ENCODE results near the gene SASH1. TPM values are rescaled to one million over a fixed set of nuclear protein-coding genes. Genes with fewer than 3 reads are reported as not detected.

SASH1 gene
- total RNA-seq, 1 experiment from 2014 or later: 33.2 TPM

- no peak overlapping the region for H4K8ac ChIP-seq (replicated peaks; ENCODE audit: insufficient read length, low read depth, low read length)
- Mint-ChIP-seq H3K27me3 (ENCODE audit: low read depth) (no peaks in the 10 kb centered on the region), H3K4me1 (peaks cover 32 to 38% of the 10 kb centered on the region in 2 experiments), H3K36me3 (ENCODE audit: insufficient read depth in 1 of 3, low read depth in 3 of 3) (peaks cover 11 to 35% (median 25%) of the 10 kb centered on the region in 3 experiments; a peak in 6 of 7 replicates), H3K9me3 (no peaks in the 10 kb centered on the region), H3K27ac (peak overlapping the region in 1 of 3 experiments; percentile 6; a peak in 1 of 7 replicates), H3K4me3 (no peak overlapping the region)
- no peak overlapping the region for H2BK20ac ChIP-seq (ENCODE audit: low read depth, low read length, poor library complexity, severe bottlenecking)
- H3K27ac ChIP-seq (ENCODE audit: insufficient read length, low read depth, low read length): no peak overlapping the region
- H3K9ac ChIP-seq (ENCODE audit: extremely low read depth, insufficient read length, low read length): no peak overlapping the region
- H3K4me2 ChIP-seq (ENCODE audit: insufficient read depth, insufficient read length, low read length): no peak overlapping the region
- no peaks in the 10 kb centered on the region for H3K79me2 ChIP-seq (ENCODE audit: insufficient read depth, low read length)
- H3K4me1 ChIP-seq (ENCODE audit: insufficient read depth, low read length): peaks cover 6% of the 10 kb centered on the region; the same call in 1 of the 2 replicates
- no peak overlapping the region for H4K91ac ChIP-seq (ENCODE audit: insufficient read length, low read depth, low read length)
- no peak overlapping the region for H3K4ac ChIP-seq (ENCODE audit: low read depth, low read length)
- H3K18ac ChIP-seq (ENCODE audit: insufficient read length, low read depth, low read length): no peak overlapping the region
- no peaks in the 10 kb centered on the region for H3K79me1 ChIP-seq (ENCODE audit: insufficient read depth, low read depth, low read length, poor library complexity, severe bottlenecking)
- H3K14ac ChIP-seq (ENCODE audit: insufficient read depth, low read length): no peak overlapping the region
- H4K20me1 ChIP-seq (ENCODE audit: control insufficient read depth, insufficient read depth, insufficient read length): no peaks in the 10 kb centered on the region
- no peak overlapping the region for H3K23ac ChIP-seq (ENCODE audit: insufficient read length, low read depth, low read length)
- no peaks in the 10 kb centered on the region for H3K23me2 ChIP-seq (ENCODE audit: insufficient read length, low read depth, low read length, poor library complexity, severe bottlenecking)
- H4K5ac ChIP-seq (ENCODE audit: insufficient read length, low read depth, low read length): no peak overlapping the region
- no peak for DNase-seq
- no CpG with 5 or more reads among the region's 10 CpGs for WGBS (ENCODE audit: extremely low coverage, insufficient read length, low lambda C conversion rate)
- H2BK15ac ChIP-seq (ENCODE audit: low read depth, low read length): no peak overlapping the region
- no peak overlapping the region for H2BK12ac ChIP-seq (ENCODE audit: insufficient read length, low read depth, low read length)
- no peak overlapping the region for H3K56ac ChIP-seq (ENCODE audit: insufficient read length, low read depth, low read length)
- H2AFZ ChIP-seq (ENCODE audit: low read length): no peak overlapping the region
- no peak for TF ChIP-seq CTCF (conservative IDR thresholded peaks at IDR 0.05)
- no peaks in the 10 kb centered on the region for H3K9me3 ChIP-seq (ENCODE audit: control insufficient read depth, low read depth, low read length)
- no peak overlapping the region for H2BK120ac ChIP-seq (ENCODE audit: low read depth, low read length, poor library complexity, severe bottlenecking)
- H3T11ph ChIP-seq (ENCODE audit: low read length): no peak overlapping the region
- no peak overlapping the region for H2AK5ac ChIP-seq (ENCODE audit: insufficient read length, low read length)
- H3K27me3 ChIP-seq (ENCODE audit: insufficient read depth, low read length): no peaks in the 10 kb centered on the region
- H2BK5ac ChIP-seq (ENCODE audit: insufficient read length, low read length): no peak overlapping the region
Measured at GRCh38 chr6:148470606-148471465, 128.2 kb downstream of the SASH1 start.
